HEK293 (cell line): ENCODE measurements around the gene TGFB3.

Experiments
- CTCF ChIA-PET: fragments of 350-600 bp; formaldehyde crosslinking; extraction: SDS; loops from one replicate; lab custom pipeline; 2021; ENCODE audit warnings: antibody characterized with exemption; lab: Yijun Ruan, JAX
- POLR2A ChIA-PET: fragments of 300-600 bp; formaldehyde crosslinking; extraction: SDS; loops from one replicate; lab custom pipeline; 2020; ENCODE audit warnings: antibody characterized with exemption, inconsistent platforms; lab: Yijun Ruan, JAX
- H3K27ac ChIP-seq: fragments of 200-500 bp; sonication (Bioruptor generic); 2 replicates; pipeline ENCODE4 v1.5.1; 2014; ENCODE audit warnings: low read depth, low read length, control low read depth, inconsistent platforms; ENCODE audit errors: extremely low read depth
- H3K36me3 ChIP-seq, 2 experiments: fragments of 200-500 bp in 1 of 2; sonication (Bioruptor generic) in 1 of 2; 1 replicate in 1 of 2; 2 replicates in 1 of 2; pipeline ENCODE4 v1.5.1; 2014 to 2017; ENCODE audit warnings: inconsistent platforms in 2 of 2, low read length in 2 of 2; ENCODE audit not compliant: control insufficient read depth in 2 of 2, insufficient read depth in 1 of 2
- H3K4me1 ChIP-seq: fragments of 200-500 bp; sonication (Bioruptor generic); 2 replicates; pipeline ENCODE4 v1.5.1; 2014; ENCODE audit warnings: mild to moderate bottlenecking, low read length, inconsistent platforms; ENCODE audit not compliant: control insufficient read depth, insufficient read depth
- H3K4me3 ChIP-seq: 2 replicates; pipeline ENCODE4 v1.5.1; 2011; ENCODE audit warnings: low read depth, mild to moderate bottlenecking, control low read depth, low read length, moderate library complexity
- H3K9me3 ChIP-seq: fragments of 200-500 bp; sonication (Bioruptor generic); 2 replicates; pipeline ENCODE4 v1.5.1; 2014; ENCODE audit warnings: low read depth, low read length, inconsistent platforms; ENCODE audit not compliant: control insufficient read depth, insufficient read depth
- EGR2 ChIP-seq: fragments of 450-650 bp; formaldehyde crosslinking; IDR thresholded peaks from 2 replicates; pipeline ENCODE4 v1.5.1; 2016; ENCODE audit warnings: low read depth, missing biosample characterization, missing genetic modification characterization
- GFI1B ChIP-seq: fragments of 450-650 bp; formaldehyde crosslinking; IDR thresholded peaks from 2 replicates; pipeline ENCODE4 v1.5.1; 2016; ENCODE audit warnings: missing biosample characterization, missing genetic modification characterization
- HOXC10 ChIP-seq: sonication (generic); formaldehyde crosslinking; IDR thresholded peaks from 2 replicates; pipeline ENCODE4 v1.8.1; 2023; ENCODE audit warnings: mild to moderate bottlenecking, missing genetic modification reagents
- KLF17 ChIP-seq: fragments of 450-650 bp; formaldehyde crosslinking; IDR thresholded peaks from 2 replicates; pipeline ENCODE4 v1.5.1; 2016; ENCODE audit warnings: missing biosample characterization, missing genetic modification characterization
- MEIS1 ChIP-seq: sonication (generic); formaldehyde crosslinking; IDR thresholded peaks from 2 replicates; pipeline ENCODE4 v1.8.1; 2022; ENCODE audit warnings: missing genetic modification reagents, mild to moderate bottlenecking, borderline replicate concordance
- MZF1 ChIP-seq: fragments of 450-650 bp; formaldehyde crosslinking; IDR thresholded peaks from 2 replicates; pipeline ENCODE4 v1.5.1; 2017; ENCODE audit warnings: missing biosample characterization, missing genetic modification characterization, borderline replicate concordance
- PRDM1 ChIP-seq: fragments of 450-650 bp; formaldehyde crosslinking; IDR thresholded peaks from 2 replicates; pipeline ENCODE4; 2016; ENCODE audit warnings: missing biosample characterization, missing genetic modification characterization
- ZBTB20 ChIP-seq: fragments of 450-650 bp; formaldehyde crosslinking; IDR thresholded peaks from 2 replicates; pipeline ENCODE4 v1.5.1; 2016; ENCODE audit warnings: missing biosample characterization, missing genetic modification characterization
- ZNF16 ChIP-seq: fragments of 450-650 bp; formaldehyde crosslinking; IDR thresholded peaks from 2 replicates; pipeline ENCODE4 v1.5.1; 2016; ENCODE audit warnings: low read depth, missing biosample characterization, missing genetic modification characterization
- ZNF211 ChIP-seq: fragments of 450-650 bp; formaldehyde crosslinking; IDR thresholded peaks from 2 replicates; pipeline ENCODE4 v1.5.1; 2016; ENCODE audit warnings: low read depth, missing biosample characterization, missing genetic modification characterization
- ZNF221 ChIP-seq: fragments of 450-650 bp; formaldehyde crosslinking; IDR thresholded peaks from 2 replicates; pipeline ENCODE4 v1.5.1; 2017; ENCODE audit warnings: missing biosample characterization, missing genetic modification characterization, borderline replicate concordance
- ZNF248 ChIP-seq: fragments of 450-650 bp; formaldehyde crosslinking; IDR thresholded peaks from 2 replicates; pipeline ENCODE4 v1.5.1; 2017; ENCODE audit warnings: missing biosample characterization, missing genetic modification characterization
- ZNF423 ChIP-seq: fragments of 450-650 bp; formaldehyde crosslinking; IDR thresholded peaks from 2 replicates; pipeline ENCODE4 v1.5.1; 2016; ENCODE audit warnings: missing biosample characterization, missing genetic modification characterization
- ZNF433 ChIP-seq: fragments of 450-650 bp; formaldehyde crosslinking; IDR thresholded peaks from 2 replicates; pipeline ENCODE4 v1.5.1; 2016; ENCODE audit warnings: missing biosample characterization, missing genetic modification characterization, low read depth
- ZNF514 ChIP-seq: fragments of 450-650 bp; formaldehyde crosslinking; IDR thresholded peaks from 2 replicates; pipeline ENCODE4 v1.5.1; 2016; ENCODE audit warnings: missing biosample characterization, missing genetic modification characterization
- ZNF544 ChIP-seq: fragments of 450-650 bp; formaldehyde crosslinking; IDR thresholded peaks from 2 replicates; pipeline ENCODE4 v1.5.0; 2017; ENCODE audit warnings: missing biosample characterization, missing genetic modification characterization
- ZNF548 ChIP-seq: fragments of 450-650 bp; formaldehyde crosslinking; IDR thresholded peaks from 2 replicates; pipeline ENCODE4 v1.5.1; 2016; ENCODE audit warnings: missing biosample characterization, missing genetic modification characterization
- ZNF555 ChIP-seq: fragments of 450-650 bp; formaldehyde crosslinking; conservative IDR thresholded peaks from 2 replicates; pipeline ENCODE4 v1.5.1; 2017; ENCODE audit warnings: missing biosample characterization, mild to moderate bottlenecking, missing genetic modification characterization, inconsistent platforms
- ZNF585B ChIP-seq: fragments of 450-650 bp; formaldehyde crosslinking; IDR thresholded peaks from 2 replicates; pipeline ENCODE4 v1.5.1; 2016; ENCODE audit warnings: missing biosample characterization, missing genetic modification characterization
- ZNF600 ChIP-seq: fragments of 450-650 bp; formaldehyde crosslinking; IDR thresholded peaks from 2 replicates; pipeline ENCODE4 v1.5.1; 2016; ENCODE audit warnings: missing biosample characterization, missing genetic modification characterization
- ZNF776 ChIP-seq: fragments of 450-650 bp; formaldehyde crosslinking; IDR thresholded peaks from 2 replicates; pipeline ENCODE4 v1.5.0; 2017; ENCODE audit warnings: missing biosample characterization, missing genetic modification characterization, borderline replicate concordance
- ZXDB ChIP-seq: fragments of 450-650 bp; formaldehyde crosslinking; IDR thresholded peaks from 2 replicates; pipeline ENCODE4 v1.5.1; 2016; ENCODE audit warnings: missing biosample characterization, missing genetic modification characterization
- TF ChIP-seq, protein P1 (sequence below): fragments of 450-650 bp; formaldehyde crosslinking; IDR thresholded peaks from 2 replicates; pipeline ENCODE4 v1.5.1; 2016; ENCODE audit warnings: missing biosample characterization, missing genetic modification characterization
- TF ChIP-seq, protein P2 (sequence below): fragments of 450-650 bp; formaldehyde crosslinking; IDR thresholded peaks from 2 replicates; pipeline ENCODE4 v1.5.1; 2016; ENCODE audit warnings: missing biosample characterization, missing genetic modification characterization
- TF ChIP-seq, protein P3 (sequence below): fragments of 450-650 bp; formaldehyde crosslinking; IDR thresholded peaks from 2 replicates; pipeline ENCODE4 v1.5.1; 2016; ENCODE audit warnings: missing biosample characterization, missing genetic modification characterization
- TF ChIP-seq, protein P4 (sequence below): fragments of 450-650 bp; formaldehyde crosslinking; IDR thresholded peaks from 2 replicates; pipeline ENCODE4 v1.5.1; 2016; ENCODE audit warnings: missing biosample characterization, missing genetic modification characterization

TGFB3 gene

DNA sequence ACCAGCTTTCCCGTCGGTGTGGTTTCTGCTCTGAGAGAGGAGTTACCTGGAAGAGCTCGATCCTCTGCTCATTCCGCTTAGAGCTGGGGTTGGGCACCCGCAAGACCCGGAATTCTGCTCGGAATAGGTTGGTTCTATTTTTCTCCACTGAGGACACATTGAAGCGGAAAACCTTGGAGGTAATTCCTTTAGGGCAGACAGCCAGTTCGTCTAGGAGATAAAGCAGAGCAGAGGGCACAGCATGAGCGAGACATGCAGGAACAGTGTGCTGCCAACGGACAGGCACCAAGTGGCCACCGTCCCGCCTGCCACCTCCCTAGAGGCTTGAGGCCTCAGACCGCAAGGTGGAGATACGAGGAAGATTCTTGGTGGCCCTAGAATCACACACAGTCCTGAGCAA lies 10.3 kb downstream of the TGFB3 start:
- ChIA-PET POLR2A (interaction anchor here (0.5 kb wide), 1 partner anchor 102 kb away, joined by 5 read pairs; no protein-coding TSS in a partner anchor), CTCF (interaction anchor here (0.6 to 3.5 kb wide), 3 partner anchors 30 to 213 kb away, joined by 3 to 9 read pairs (median 5); no protein-coding TSS in a partner anchor)
- Histone ChIP-seq H3K9me3 (no peaks in the 10 kb centered on the region), H3K27ac (no peak overlapping the region), H3K4me3 (no peak overlapping the region), H3K4me1 (no peaks in the 10 kb centered on the region), H3K36me3 (no peaks in the 10 kb centered on the region; a peak in 1 of 3 replicates)
- no peak for TF ChIP-seq ZNF776 (tag by site-specific recombination)
- TF ChIP-seq, protein P1, sequence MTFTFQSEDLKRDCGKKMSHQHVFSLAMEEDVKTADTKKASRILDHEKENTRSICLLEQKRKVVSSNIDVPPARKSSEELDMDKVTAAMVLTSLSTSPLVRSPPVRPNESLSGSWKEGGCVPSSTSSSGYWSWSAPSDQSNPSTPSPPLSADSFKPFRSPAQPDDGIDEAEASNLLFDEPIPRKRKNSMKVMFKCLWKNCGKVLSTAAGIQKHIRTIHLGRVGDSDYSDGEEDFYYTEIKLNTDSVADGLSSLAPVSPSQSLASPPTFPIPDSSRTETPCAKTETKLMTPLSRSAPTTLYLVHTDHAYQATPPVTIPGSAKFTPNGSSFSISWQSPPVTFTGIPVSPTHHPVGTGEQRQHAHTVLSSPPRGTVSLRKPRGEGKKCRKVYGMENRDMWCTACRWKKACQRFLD (tag by site-specific recombination), result no peak
- no peak for TF ChIP-seq ZNF211
- TF ChIP-seq ZNF555 (tag by site-specific recombination), result no peak
- TF ChIP-seq ZNF248, result no peak
- TF ChIP-seq, protein P2, sequence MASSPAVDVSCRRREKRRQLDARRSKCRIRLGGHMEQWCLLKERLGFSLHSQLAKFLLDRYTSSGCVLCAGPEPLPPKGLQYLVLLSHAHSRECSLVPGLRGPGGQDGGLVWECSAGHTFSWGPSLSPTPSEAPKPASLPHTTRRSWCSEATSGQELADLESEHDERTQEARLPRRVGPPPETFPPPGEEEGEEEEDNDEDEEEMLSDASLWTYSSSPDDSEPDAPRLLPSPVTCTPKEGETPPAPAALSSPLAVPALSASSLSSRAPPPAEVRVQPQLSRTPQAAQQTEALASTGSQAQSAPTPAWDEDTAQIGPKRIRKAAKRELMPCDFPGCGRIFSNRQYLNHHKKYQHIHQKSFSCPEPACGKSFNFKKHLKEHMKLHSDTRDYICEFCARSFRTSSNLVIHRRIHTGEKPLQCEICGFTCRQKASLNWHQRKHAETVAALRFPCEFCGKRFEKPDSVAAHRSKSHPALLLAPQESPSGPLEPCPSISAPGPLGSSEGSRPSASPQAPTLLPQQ, result no peak
- TF ChIP-seq, protein P3, sequence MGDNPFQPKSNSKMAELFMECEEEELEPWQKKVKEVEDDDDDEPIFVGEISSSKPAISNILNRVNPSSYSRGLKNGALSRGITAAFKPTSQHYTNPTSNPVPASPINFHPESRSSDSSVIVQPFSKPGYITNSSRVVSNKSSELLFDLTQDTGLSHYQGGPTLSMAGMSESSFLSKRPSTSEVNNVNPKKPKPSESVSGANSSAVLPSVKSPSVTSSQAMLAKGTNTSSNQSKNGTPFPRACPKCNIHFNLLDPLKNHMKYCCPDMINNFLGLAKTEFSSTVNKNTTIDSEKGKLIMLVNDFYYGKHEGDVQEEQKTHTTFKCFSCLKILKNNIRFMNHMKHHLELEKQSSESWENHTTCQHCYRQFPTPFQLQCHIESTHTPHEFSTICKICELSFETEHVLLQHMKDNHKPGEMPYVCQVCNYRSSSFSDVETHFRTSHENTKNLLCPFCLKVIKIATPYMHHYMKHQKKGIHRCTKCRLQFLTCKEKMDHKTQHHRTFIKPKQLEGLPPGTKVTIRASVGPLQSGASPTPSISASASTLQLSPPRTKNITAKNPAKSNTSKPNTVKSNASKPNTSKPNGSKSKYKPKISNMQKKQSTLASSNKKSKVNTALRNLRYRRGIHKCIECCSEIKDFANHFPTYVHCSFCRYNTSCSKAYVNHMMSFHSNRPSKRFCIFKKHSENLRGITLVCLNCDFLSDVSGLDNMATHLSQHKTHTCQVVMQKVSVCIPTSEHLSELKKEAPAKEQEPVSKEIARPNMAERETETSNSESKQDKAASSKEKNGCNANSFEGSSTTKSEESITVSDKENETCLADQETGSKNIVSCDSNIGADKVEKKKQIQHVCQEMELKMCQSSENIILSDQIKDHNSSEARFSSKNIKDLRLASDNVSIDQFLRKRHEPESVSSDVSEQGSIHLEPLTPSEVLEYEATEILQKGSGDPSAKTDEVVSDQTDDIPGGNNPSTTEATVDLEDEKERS, result no peak
- TF ChIP-seq, protein P4, sequence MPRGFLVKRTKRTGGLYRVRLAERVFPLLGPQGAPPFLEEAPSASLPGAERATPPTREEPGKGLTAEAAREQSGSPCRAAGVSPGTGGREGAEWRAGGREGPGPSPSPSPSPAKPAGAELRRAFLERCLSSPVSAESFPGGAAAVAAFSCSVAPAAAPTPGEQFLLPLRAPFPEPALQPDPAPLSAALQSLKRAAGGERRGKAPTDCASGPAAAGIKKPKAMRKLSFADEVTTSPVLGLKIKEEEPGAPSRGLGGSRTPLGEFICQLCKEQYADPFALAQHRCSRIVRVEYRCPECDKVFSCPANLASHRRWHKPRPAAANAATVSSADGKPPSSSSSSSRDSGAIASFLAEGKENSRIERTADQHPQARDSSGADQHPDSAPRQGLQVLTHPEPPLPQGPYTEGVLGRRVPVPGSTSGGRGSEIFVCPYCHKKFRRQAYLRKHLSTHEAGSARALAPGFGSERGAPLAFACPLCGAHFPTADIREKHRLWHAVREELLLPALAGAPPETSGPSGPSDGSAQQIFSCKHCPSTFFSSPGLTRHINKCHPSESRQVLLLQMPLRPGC (tag by site-specific recombination), result no peak
- TF ChIP-seq ZXDB, result no peak
- no peak for TF ChIP-seq MEIS1 (CRISPR knock-in tag)
- no peak for TF ChIP-seq ZNF548 (tag by site-specific recombination)
- TF ChIP-seq ZNF423 (tag by site-specific recombination), result no peak
- TF ChIP-seq ZNF221 (tag by site-specific recombination), result no peak
- TF ChIP-seq, all 188 proteins: peak for 0

GRCh38 chr14:75970989-75971388 lies 10.8 kb downstream of the TGFB3 start:
- Histone ChIP-seq H3K4me3 (no peak overlapping the region), H3K4me1 (no peaks in the 10 kb centered on the region), H3K27ac (no peak overlapping the region), H3K9me3 (no peaks in the 10 kb centered on the region), H3K36me3 (no peaks in the 10 kb centered on the region; a peak in 1 of 3 replicates)
- POLR2A ChIA-PET, result no interaction called here
- CTCF ChIA-PET, result interaction anchor here (0.8 to 3.5 kb wide), 2 partner anchors 29 to 64 kb away, joined by 5 to 9 read pairs; no protein-coding TSS in a partner anchor
- TF ChIP-seq ZNF600 (no peak), ZBTB20 (no peak), EGR2 (tag by site-specific recombination) (no peak), ZNF585B (tag by site-specific recombination) (no peak), ZNF544 (tag by site-specific recombination) (no peak), PRDM1 (tag by site-specific recombination) (no peak), GFI1B (no peak), MZF1 (no peak), ZNF433 (tag by site-specific recombination) (no peak), ZNF514 (tag by site-specific recombination) (no peak), HOXC10 (CRISPR knock-in tag) (no peak), KLF17 (tag by site-specific recombination) (no peak), ZNF16 (tag by site-specific recombination) (no peak)
